SKM-1 (cell line): ENCODE measurements around the gene C6orf62.
A peak's percentile ranks its signal among the peaks of the same experiment; 100 is the strongest.
"Not testable (repeated sequence)": the region's sequence is repeated elsewhere in the genome, so short reads cannot be mapped to it uniquely, and the experiment has no call there.

Source experiments
- DNase-seq: peaks from one replicate; lab custom pipeline; 2025; ENCODE audit not compliant: unreplicated experiment; lab: John Stamatoyannopoulos, UW

Gene C6orf62

DNA sequence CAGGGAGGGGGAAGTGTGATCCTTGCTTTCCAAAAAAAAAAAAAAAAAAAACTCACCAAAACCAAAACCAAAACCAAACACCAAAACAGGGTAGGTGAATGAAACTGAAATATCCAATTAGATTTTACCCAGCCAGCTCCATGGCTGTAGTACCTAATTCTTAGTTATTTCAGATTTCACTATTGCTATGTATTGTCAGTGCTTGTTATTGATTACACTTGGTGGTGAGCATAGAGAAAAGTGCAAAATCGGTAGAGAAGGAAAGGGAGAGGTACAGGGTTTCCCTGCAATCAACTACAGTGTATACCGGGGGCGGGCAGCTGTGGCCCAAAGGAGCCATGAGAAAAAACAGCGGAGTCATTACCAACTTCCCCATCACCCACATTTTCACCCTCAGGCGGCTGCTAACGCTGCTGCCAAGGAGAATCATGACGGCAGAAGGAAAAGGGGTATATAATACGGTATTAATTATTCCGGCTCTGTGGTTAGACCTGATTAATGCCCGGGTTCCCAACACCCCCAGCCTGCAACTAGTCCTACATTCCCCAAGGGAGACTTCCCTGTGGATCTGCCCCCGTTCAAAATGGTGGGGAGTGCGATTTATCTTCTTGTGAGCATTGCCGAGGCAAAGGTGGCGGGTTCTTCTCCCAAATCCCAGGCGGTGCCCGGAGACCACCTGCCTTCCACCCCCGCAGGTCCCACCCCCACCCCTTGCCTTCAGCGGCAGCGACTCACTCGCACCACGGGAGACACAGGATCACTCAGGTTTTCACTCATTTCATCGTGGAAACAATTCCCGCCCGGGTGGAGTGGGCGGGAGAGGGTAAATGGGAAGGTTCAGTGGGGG lies at the start of gene C6orf62:
Gene C6orf62 (minus strand): TSS at position 30 of the 847 bp plus-strand sequence. CDS start 486 bp downstream, outside the sequence.
- peak; percentile 14 for DNase-seq

DNA sequence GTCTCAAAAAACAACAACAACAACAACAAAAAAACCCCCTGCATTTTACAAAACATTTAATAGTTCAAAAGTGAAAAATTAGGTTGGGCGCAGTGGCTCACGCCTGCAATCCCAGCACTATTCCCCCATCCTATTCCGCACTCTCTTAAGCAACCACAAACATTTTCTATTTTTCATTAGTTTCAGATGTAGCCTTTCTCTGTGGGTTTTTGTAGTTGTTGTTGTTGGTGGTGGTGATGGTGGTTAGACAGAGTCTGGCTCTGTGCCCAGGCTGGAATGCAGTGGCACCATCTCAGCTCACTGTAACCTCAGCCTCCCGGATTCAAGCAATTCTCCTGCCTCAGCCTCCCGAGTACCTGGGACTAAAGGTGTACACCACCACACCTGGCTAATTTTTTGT lies 49.4 kb upstream of the C6orf62 start:
- no peak for DNase-seq

DNA sequence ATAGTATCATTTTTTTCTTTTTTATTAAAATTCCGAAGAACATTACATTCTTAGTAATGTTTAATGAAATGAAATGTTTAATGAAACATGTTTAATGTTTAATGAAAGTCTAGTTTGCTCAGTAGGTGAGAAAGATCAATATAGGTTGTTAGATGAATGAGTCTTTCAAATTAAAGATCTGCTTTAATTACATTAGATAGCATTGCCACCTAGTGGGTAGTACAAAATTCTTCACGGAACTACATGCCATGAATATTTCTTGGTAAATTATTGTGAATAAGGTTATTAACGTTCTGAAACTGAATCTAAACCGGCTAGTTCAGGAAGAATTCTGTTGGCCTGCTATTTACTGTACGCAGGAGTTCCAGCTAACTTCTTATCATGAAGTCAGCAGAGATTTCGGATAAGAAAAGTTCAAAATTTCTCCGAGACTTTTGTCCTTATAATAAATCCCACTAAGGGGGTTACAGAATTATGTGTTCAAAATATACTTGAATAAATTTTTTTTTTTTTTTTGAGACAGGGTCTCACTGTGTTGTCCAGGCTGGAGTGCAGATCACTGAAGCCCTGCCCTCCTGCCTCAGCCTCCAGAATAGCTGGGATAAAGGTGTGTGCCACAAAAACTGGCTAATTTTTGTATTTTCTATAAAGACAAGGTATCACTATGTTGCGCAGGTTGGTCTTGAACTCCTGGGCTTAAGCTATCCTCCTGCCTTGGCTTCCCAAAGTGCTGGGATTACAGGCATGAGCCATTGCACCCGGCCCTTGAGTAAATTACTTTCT lies 47.9 kb upstream of the C6orf62 start:
- DNase-seq: no peak

DNA sequence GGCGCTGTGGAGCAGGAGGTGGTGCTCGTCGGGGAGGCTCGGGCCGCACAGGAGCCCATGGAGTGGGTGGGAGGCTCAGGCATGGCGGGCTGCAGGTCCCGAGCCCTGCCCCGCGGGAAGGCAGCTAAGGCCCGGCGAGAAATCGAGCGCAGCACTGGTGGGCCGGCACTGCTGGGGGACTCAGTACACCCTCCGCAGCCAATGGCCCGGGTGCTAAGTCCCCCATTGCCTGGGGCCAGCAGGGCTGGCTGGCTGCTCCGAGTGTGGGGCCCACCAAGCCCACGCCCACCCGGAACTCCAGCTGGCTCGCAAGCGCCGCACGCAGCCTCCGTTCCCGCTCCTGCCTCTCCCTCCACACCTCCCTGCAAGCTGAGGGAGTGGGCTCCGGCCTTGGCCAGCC lies 47.0 kb upstream of the C6orf62 start:
- not testable (repeated sequence) for DNase-seq

DNA sequence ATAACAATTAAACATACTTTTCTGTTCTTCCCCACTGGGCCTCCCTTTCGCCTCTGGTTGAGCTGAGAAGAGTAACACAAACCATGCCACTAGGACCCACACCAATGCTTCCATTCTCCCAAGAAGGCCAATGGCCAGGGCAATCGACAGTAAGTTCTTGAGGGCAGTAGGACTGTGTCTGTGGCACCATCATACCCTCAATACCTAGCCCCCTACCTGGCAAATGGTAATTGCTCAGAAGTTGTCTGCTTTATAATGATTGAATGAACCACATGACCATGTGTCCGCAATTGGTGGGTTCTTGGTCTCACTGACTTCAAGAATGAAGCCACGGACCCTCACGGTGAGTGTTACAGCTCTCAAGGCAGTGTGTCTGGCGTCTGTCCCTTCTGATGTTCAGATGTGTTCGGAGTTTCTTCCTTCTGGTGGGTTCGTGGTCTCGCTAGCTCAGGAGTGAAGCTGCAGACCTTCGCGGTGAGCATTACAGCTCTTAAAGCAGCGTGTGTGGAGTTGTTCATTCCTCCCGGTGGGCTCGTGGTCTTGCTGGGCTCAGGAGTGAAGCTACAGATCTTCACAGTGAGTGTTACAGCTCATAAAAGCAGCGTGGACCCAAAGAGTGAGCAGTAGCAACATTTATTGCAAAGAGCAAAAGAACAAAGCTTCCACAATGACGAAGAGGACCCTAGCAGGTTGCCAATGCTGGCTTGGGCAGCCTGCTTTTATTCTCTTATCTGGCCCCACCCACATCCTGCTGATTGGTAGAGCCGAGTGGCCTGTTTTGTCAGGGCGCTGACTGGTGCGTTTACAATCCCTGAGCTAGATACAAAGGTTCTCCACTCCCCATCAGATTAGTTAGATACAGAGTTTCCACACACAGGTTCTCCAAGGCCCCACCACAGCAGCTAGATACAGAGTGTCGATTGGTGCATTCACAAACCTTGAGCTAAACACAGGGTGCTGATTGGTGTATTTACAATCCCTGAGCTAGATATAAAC lies 46.2 kb upstream of the C6orf62 start:
- not testable (repeated sequence) for DNase-seq

DNA sequence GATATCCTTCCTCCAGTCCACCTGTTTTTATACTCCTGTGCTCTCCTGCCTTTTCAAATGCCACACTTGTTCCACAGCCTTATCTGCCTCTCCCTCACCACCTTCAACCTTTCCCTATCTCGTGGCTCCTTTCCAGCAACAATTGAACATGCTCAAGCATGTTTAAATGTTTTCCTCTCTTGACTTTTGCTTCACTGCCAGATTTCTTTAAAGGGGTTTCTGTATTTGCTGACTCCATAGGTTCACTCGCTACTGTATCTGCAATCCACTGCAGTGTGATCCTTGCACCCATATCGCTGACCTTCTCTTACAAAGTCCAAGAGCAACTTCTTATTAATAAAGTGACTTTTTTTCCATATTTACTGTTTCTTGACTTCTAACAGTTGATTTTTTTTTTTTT lies 44.6 kb upstream of the C6orf62 start:
- DNase-seq: no peak

DNA sequence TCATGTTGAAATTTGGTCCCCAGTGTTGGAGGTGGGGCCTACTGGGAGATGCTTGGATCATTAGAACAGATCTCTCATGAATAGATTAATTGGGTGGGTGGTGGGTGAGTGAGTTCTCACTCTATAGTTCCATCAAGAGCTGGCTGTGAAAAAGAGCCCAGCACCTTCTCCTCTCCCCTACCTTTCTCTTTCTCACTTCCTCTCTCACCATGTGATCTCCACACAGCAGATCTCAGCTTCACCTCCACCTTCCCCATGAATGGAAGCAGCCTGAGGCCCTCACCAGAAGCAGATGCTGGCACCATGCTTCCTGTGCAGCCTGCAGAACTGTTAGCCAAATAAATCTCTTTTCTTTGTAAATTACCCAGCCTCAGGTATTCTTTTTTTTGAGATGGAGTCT lies 42.9 kb upstream of the C6orf62 start:
- no peak for DNase-seq

DNA sequence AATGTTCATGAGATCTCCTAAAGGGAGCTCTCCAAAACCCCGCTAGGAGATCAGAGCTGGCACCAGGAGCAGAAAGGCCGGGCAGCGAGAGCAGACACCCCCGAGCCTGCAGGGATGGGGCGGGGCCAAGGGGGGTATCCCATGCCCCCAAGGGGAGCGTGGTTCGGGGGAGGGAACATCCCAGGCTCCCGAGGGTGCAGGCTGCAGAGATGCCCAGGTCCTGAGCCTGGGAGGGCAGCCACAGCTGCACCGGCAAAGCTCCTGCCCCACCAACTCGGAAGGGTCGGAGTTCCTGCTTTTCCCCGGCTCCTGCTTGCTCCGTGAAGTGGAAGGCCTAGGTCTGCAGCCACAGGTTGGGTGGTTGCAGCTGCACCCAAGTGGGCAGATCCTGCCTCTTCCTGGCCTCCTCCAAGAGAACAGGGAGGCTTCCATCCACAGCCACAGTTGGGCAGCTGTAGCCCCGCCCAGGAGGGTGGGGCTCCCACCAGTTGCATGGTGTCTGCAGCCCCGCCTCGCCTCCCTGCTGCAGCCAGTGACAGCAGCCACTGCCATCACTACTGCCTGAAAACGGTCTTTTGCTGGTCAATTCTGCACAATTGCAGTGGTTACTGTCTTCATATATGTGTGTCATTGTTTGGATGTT lies 42.4 kb upstream of the C6orf62 start:
- DNase-seq: no peak

DNA sequence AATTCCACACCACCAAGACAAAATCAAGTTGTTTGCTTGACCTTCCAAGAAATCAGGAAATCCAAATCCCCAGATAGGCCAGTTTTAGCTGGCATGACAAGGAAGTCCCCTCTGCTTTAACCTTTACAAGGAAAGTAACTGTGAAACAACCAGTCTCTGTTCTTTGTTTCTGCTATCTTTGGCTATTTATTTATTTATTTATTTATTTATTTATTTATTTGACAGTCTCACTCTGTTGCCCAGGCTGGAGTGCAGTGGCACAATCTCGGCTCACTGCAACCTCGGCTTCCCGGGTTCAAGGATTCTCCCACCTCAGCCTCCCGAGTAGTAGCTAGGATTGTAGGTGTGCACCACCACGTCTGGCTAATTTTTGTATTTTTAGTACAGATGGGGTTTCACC lies 41.3 kb upstream of the C6orf62 start:
- no peak for DNase-seq

DNA sequence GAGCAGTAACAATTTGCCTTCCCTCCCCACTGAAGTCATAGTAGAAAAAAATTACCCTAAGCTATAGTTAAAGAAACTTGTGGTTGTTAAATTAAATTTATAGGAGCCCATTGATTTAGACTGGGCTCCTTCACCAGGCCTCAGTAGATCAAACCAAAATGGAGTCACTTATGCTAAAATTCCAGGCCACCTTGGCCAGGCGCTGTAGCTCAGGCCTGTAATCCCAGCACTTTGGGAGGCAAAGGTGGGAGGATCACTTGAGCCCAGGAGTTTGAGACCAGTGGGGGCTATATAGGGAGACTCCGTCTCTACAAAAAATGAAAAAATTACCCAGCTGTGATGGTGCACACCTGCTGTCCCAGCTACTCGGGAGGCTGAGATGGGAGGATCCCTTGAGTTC lies 40.8 kb upstream of the C6orf62 start:
- DNase-seq: no peak

DNA sequence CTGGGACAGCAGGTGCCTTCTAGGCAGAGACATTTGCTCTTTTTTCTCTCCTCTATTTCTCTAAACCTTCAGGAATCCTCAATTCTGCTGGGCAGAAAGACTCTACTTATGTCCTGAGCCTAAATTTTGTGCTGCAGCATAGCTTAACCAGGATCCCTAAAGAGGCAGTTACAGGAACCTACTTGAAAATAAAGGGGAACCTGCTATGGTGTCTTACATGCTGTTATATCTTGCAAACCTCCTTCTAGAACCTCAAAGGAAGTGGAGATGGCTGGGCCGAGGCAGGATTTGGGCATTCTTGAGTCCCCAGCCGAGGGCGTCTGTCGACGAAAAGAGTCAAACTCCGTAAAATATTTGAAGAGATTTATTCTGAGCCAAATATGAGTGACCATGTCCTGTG lies 38.7 kb upstream of the C6orf62 start:
- DNase-seq: no peak

DNA sequence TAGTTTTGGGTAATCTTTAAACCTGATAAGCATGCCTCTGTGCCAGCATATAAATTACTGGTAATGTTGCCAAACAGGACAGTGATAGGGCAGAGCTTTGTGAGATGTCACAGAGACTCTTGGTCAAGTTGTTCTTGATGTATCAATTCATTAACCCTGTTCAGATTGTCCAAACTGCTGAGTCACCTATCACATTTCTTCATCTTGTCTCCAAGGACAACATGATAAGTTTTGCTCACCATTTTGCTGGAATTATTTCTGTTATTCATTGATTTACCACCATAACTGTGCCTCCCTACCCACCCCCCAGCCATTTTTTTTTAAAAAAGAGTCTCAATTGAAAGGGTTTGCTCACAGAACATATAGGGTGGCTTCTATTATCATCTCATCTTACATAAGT lies 36.3 kb upstream of the C6orf62 start:
- no peak for DNase-seq

DNA sequence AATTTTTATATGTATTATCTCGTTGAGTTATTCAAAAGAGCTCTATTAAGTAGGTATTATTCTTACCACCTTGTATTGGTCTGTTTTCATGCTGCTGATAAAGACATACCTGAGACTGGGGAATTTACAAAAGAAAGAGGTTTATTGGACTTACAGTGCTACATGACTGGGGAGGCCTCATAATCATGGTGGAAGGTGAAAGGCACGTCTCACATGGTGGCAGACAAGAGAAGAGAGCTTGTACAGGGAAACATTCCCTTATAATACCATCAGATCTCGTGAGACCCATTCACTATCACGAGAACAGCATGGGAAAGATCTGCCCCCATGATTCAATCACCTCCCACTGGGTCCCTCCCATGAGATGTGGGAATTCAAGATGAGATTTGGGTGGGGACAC lies 35.4 kb upstream of the C6orf62 start:
- DNase-seq: not testable (repeated sequence)

DNA sequence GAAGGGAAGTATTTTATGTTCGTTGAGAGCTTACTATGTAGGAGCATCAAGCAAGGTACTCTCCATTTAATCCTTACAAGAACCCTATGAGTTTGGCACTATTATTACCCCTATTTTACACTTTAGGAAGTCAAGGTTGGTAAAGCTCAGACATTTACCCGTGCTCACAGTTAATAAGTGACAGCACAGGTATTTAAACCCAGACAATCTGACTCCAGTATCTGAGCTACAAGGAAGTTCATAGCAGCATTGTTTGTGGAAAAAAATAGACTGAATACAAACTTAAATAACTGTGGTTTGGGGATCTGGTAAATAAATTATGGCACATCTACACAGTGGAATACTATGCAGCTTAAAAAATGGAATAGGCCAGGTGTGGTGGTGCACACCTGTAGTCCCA lies 34.6 kb upstream of the C6orf62 start:
- no peak for DNase-seq

DNA sequence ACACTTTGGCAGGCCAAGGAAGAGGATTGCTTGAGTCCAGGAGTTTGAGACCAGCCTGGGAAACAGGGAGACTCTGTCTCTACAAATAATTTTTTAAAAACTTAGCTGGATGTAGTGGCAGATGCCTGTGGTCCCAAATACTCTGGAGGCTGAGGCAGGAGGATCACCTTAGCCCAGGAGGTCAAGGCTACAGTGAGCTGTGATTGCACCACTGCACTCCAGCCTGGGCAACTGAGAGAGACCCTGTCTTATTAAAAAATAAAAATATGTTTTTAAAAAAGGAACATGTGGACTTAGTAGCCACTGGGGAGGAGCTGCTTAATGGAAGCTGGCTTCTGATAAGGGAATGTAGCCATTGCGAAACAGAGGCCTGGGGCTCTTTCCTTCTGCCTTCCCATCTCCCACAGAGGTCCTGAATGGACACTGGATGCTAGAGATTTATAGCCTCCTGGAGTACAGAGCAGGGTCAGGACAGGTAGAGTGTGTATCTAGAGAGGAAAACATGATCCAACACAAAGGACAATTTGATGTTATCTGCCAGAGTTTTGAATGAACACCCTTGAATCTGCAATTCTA lies 34.1 kb upstream of the C6orf62 start:
- DNase-seq: no peak

DNA sequence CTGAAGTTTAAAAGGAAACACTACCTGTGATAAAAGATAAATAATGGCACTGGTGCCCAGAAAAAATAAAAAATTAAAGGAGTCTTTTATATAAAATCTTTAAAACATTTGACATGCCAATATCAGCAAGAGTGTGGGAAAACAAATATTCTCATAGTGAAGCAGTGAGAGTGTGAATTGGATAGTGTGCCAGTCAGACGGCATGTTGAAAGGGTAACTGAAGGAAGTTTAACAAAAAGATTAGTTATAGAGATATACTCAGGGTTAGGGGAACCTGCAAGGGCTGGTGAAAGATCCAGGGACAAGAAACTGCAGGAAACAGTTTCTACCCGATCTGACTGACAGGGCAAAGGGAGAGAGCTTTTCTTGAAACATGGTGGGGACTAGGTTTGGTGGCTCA lies 33.5 kb upstream of the C6orf62 start:
- no peak for DNase-seq

DNA sequence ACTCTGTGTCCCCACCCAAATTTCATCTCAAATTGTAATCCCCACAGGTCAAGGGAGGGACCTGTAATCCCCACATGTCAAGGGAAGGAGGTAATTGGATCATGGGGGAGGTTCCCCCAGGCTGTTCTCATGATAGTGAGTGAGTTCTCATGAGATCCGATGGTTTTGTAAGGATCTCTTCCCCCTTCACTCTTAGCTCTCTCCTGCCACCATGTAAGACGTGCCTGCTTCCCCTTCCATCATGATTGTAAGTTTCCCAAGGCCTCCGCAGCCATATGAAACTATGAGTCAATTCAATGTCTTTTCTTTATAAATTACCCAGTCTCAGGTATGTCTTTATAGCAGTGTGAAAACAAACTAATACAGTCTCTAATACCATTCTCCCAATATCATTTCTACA lies 31.9 kb upstream of the C6orf62 start:
- not testable (repeated sequence) for DNase-seq

DNA sequence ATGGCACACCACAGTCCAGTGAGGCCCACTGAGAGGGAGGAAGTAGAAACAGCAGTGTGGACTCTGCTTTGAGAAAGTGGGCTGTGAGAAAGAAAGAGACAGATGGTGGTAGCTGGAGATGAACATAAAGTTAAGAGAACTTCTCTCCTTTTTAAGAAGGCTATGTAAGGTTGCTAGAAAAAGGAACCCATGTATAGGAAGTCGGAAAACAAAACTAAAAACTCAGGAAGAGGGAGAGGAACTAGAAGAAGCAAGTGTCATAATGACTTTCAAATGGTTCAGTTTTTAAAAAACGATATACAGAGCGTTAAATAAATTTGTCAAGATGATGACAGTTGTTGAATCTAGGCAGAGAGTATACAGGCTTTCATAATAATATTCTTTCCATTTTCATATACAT lies 30.3 kb upstream of the C6orf62 start:
- no peak for DNase-seq

DNA sequence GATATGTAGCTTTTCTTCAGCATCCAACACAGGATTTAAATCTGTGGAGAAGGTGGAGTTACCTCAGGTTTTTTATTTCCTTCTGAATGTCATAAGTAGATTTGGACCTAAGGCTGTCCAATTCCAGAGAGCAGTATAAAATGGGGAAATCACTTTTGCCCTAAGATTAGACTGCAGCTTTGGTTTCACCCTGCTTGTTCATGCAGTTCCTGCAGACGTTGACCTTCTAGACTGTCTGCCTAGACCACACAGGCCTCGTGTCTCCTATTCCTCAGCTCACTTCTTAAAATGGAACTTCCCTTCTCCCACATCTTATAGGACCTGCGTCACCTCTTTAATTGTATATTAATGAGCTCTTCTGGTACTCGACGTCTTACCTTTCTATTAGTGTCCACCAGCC lies 26.0 kb upstream of the C6orf62 start:
- no peak for DNase-seq

DNA sequence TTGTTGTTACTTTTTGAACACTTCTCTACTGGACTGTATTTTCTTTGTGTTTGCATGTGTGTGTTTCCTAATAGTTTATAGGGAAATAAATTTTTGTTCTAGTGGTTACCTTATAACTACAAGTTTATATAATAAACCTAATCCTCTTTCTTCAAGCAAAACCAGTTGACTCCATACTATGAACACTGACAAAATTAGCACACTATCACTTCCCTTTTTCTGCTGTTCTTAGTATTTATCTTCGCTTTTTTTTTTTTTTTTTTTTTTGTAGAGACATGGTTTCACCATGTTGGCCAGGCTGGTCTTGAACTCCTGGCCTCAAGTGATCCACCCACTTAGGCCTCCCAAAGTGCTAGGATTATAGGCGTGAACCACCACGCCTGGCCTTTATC lies 25.0 kb upstream of the C6orf62 start:
- no peak for DNase-seq
